Daoy (cell line): ENCODE results near the gene PPP2R2C. TPM values are rescaled to one million over a fixed set of nuclear protein-coding genes. Genes with fewer than 3 reads are reported as not detected.
A peak's percentile ranks its signal among the peaks of the same experiment; 100 is the strongest.

Source experiments
- DNase-seq: peaks from one replicate; pipeline ENCODE4 v3.0.0-alpha.2; 2015; ENCODE audit warnings: low read depth
- total RNA-seq: library from RNA; depleted of rRNA; stranded (reverse); fragments of >200 nt; shearing (Covaris generic); gene quantifications from 2 replicates; pipeline ENCODE4 v1.2.3, GENCODE V29; 2014; rRNA removed

PPP2R2C gene
- total RNA-seq, 1 experiment from 2014 or later, result 0.86 TPM

- DNase-seq, result peak; percentile 76
These were observed 199.4 kb downstream of the PPP2R2C start for GRCh38 chr4:6272863-6273660.

- no peak for DNase-seq
These were observed 200.5 kb downstream of the PPP2R2C start for GRCh38 chr4:6271701-6272465.

- peak; percentile 41 for DNase-seq
These were observed 201.2 kb downstream of the PPP2R2C start for GRCh38 chr4:6271206-6271605.

GRCh38 chr4:6270636-6271121 lies 201.7 kb downstream of the PPP2R2C start:
- peak; percentile 28 for DNase-seq

Other genes with a start within 250 kb of the PPP2R2C start
- 17.6 and 19.3 TPM in 2 replicates for gene WFS1, start 202.8 kb downstream of the PPP2R2C start, total RNA-seq
- 5.8 and 6.7 TPM in 2 replicates for gene MAN2B2, start 102.6 kb upstream of the PPP2R2C start, total RNA-seq
- gene MRFAP1, start 168.1 kb upstream of the PPP2R2C start, total RNA-seq, result 106 and 129 TPM in 2 replicates
- not detected in 2 replicates for gene S100P, start 221.3 kb upstream of the PPP2R2C start, total RNA-seq
- 92.5 and 151 TPM in 2 replicates for gene MRFAP1L1, start 237.3 kb upstream of the PPP2R2C start, total RNA-seq
- gene BLOC1S4, start 243.6 kb upstream of the PPP2R2C start, total RNA-seq, result 17.2 and 24.2 TPM in 2 replicates